ENCODE data around the gene DIABLO.
"Not testable (repeated sequence)": the region's sequence is repeated elsewhere in the genome, so short reads cannot be mapped to it uniquely, and the experiment has no call there.

The DIABLO gene

DNA sequence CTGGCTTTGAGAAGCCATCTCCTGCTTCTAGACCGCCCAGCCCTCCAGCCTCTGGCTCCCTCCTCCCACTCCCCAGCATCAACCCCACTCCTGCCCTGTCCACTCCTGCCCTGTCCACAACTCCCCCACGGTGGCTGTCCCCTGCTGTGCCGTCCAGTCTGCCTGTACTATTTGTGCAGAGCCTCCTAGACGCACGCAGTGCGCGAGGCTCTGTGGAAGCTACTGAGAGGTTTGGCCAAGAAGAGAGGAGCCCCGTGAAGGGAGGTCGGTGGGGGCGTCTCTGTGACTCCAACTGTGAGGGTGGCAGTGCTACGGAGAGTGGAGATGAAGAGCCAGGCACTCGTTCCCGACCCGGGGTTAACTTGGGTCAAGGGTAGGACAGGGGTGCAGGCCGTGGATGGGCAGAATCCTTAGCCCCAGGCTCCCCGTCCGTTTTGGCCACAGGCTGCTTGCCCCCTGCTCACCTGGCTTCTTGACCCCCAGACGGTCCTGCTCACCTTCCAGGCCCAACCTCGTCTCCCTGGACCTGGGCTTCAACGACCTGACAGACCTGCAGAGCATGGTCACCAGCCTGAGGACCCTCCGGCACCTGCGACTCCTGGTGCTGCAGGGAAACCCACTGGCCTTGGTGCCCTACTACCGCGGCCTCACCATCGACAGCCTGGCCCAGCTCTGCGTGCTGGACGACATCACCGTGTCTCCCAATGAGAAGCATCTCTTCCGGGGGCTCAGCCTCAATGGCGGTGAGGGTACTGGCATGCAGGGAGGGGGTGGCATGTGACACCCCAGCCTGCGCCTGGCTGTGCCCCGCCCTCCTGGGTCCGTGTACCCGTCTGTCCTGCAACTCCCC, 36.0 kb downstream of the DIABLO start:
- TF ChIP-seq POLR2AphosphoS5 (IDR thresholded peaks at IDR 0.05; ENCODE audit: borderline replicate concordance, low read depth, low read length) (no peak), FOXP2 (optimal IDR thresholded peaks at IDR 0.05; ENCODE audit: control extremely low read depth, extremely low read length, insufficient read depth) (no peak), EZH2 (IDR thresholded peaks at IDR 0.05) (no peak)
- H3K9me3 ChIP-seq (ENCODE audit: low read depth, low read length), result no peaks in the 10 kb centered on the region
- H3K4me3 ChIP-seq, result no peak overlapping the region
- H3K9ac ChIP-seq (ENCODE audit: insufficient read length), result no peak overlapping the region
- DNase-seq (ENCODE audit: low read depth, low spot score), result no peak
- H3K36me3 ChIP-seq (ENCODE audit: insufficient read depth, low read length), result no peaks in the 10 kb centered on the region
- no peak overlapping the region for H3K27ac ChIP-seq

DNA sequence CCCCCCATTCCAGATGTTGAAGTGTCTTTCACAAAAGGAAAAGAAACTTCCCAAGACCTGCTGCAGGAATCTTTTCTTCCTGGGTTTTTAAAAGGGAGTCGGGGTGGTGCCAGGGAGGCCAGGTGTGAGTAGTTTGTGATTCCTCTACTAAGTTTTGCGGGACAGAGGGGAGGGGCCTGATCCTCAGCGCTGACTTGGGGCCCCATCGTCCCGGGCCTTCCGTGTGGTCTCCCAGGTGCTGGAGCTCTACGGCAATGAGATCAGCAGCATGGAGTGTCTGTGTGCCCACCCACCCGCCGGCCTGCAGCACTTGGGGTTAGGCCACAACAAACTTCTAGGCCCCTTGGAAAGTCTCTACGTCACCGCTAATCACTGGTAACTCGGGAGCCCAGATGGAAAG, 38.4 kb downstream of the DIABLO start:
- no peak overlapping the region for H3K4me3 ChIP-seq
- TF ChIP-seq POLR2AphosphoS5 (IDR thresholded peaks at IDR 0.05; ENCODE audit: borderline replicate concordance, low read depth, low read length) (no peak), EZH2 (IDR thresholded peaks at IDR 0.05) (no peak)
- DNase-seq (ENCODE audit: low read depth, low spot score), result no peak
- no peaks in the 10 kb centered on the region for H3K9me3 ChIP-seq (ENCODE audit: low read depth, low read length)
- H3K9ac ChIP-seq (ENCODE audit: insufficient read length), result no peak overlapping the region
- H3K36me3 ChIP-seq (ENCODE audit: insufficient read depth, low read length), result no peaks in the 10 kb centered on the region
- no peak overlapping the region for H3K27ac ChIP-seq

DNA sequence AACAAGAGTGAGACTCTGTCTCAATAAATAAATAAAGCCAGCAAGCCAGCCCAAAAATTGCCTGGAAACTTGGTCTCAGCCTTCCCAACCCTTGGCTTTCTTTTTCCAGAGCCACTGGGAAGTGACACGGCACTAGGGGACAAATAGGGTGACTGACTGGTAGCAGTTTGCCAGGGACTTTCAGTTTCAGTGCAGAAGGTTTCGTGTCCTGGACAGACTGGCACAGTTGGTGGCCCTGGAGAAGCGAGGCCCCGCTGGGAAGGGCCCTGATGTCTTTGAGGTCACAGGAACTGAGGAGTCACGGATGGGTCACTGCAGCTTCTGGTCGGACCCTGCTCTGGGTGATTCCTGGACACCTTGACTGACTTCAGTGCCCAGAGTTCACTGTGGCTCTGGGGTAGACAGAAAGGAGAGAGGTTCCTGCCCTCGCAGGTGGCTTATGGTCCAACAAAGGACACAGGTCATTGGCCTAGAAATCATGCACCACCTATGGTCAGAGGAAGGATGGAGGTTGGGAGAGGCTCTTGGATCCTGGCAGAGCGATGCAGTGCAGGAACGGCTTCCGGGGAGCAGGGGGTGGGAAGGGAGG, 40.3 kb downstream of the DIABLO start:
- H3K36me3 ChIP-seq (ENCODE audit: insufficient read depth, low read length), result no peaks in the 10 kb centered on the region
- no peak for DNase-seq (ENCODE audit: low read depth, low spot score)
- no peaks in the 10 kb centered on the region for H3K9me3 ChIP-seq (ENCODE audit: low read depth, low read length)
- no peak overlapping the region for H3K9ac ChIP-seq (ENCODE audit: insufficient read length)
- H3K4me3 ChIP-seq, result no peak overlapping the region
- H3K27ac ChIP-seq, result no peak overlapping the region
- no peak for TF ChIP-seq EZH2 (IDR thresholded peaks at IDR 0.05)
- no peak for TF ChIP-seq POLR2AphosphoS5 (IDR thresholded peaks at IDR 0.05; ENCODE audit: borderline replicate concordance, low read depth, low read length)
- no peak for TF ChIP-seq FOXP2 (optimal IDR thresholded peaks at IDR 0.05; ENCODE audit: control extremely low read depth, extremely low read length, insufficient read depth)

DNA sequence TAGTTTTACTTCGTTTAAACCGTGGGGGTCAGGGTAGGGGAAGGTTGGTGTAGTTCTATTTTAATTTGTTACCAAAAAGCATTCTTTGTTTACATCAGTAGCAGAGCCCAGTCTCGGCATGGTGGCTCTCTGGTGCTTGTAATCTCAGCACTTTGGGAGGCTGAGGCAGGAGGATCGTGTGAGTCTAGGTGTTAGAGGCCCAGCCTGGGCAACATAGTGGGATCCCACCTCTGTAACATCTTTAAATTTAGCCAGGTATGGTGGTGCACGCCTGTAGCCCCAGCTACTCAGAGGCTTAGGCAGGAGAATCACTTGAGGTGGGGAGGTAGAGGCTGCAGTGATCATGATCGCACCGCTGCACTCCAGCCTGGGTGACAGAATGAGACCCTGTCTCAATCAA, 40.8 kb downstream of the DIABLO start:
- H3K4me3 ChIP-seq, result no peak overlapping the region
- DNase-seq (ENCODE audit: low read depth, low spot score), result no peak
- no peak overlapping the region for H3K9ac ChIP-seq (ENCODE audit: insufficient read length)
- no peak overlapping the region for H3K27ac ChIP-seq
- H3K9me3 ChIP-seq (ENCODE audit: low read depth, low read length), result no peaks in the 10 kb centered on the region
- no peak for TF ChIP-seq FOXP2 (optimal IDR thresholded peaks at IDR 0.05; ENCODE audit: control extremely low read depth, extremely low read length, insufficient read depth)
- no peak for TF ChIP-seq EZH2 (IDR thresholded peaks at IDR 0.05)
- TF ChIP-seq POLR2AphosphoS5 (IDR thresholded peaks at IDR 0.05; ENCODE audit: borderline replicate concordance, low read depth, low read length), result no peak
- H3K36me3 ChIP-seq (ENCODE audit: insufficient read depth, low read length), result no peaks in the 10 kb centered on the region

DNA sequence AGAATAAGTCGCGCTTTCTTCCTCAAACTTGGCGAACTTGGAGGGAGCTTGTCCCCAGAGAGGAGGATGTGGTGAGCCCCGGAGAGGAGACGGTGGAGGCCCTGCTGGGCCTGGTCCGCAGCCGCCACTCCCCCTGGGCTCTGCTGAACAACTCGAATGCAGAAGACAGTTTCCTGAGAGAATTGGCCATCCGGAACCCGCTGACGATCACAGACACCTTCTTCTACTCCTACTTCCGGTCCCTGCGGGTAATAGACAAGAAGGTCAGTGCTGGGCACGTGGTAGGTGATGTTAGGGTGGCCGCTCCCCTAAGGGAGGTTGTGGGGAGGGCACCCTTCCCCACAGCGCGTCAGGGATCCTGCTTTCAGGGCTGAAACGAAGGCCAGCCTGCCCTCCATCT, 41.3 kb downstream of the DIABLO start:
- Histone ChIP-seq H3K4me3 (no peak overlapping the region), H3K9ac (ENCODE audit: insufficient read length) (no peak overlapping the region), H3K9me3 (ENCODE audit: low read depth, low read length) (no peaks in the 10 kb centered on the region), H3K36me3 (ENCODE audit: insufficient read depth, low read length) (no peaks in the 10 kb centered on the region), H3K27ac (no peak overlapping the region)
- TF ChIP-seq POLR2AphosphoS5 (IDR thresholded peaks at IDR 0.05; ENCODE audit: borderline replicate concordance, low read depth, low read length) (no peak), FOXP2 (optimal IDR thresholded peaks at IDR 0.05; ENCODE audit: control extremely low read depth, extremely low read length, insufficient read depth) (no peak), EZH2 (IDR thresholded peaks at IDR 0.05) (no peak)
- no peak for DNase-seq (ENCODE audit: low read depth, low spot score)

DNA sequence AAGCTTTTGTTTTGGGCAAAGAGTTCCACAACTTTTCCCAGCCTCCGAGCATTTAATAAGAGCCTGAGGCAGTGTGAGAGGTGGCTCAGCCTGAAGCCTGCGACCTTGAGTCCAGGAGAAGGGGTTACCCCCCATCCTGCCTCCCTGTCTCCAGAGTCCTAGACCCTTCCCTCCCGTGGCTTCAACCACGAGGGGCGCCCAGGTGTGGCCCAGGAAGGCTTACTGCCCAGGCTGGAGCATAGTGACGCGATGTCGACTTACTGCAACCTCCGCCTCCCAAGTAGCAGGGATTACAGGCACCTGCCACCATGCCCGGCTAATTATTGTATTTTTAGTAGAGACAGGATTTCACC, 42.3 kb downstream of the DIABLO start:
- Histone ChIP-seq H3K27ac (no peak overlapping the region), H3K4me3 (no peak overlapping the region), H3K9ac (ENCODE audit: insufficient read length) (no peak overlapping the region), H3K36me3 (ENCODE audit: insufficient read depth, low read length) (no peaks in the 10 kb centered on the region), H3K9me3 (ENCODE audit: low read depth, low read length) (no peaks in the 10 kb centered on the region)
- TF ChIP-seq EZH2 (IDR thresholded peaks at IDR 0.05) (no peak), POLR2AphosphoS5 (IDR thresholded peaks at IDR 0.05; ENCODE audit: borderline replicate concordance, low read depth, low read length) (no peak), FOXP2 (optimal IDR thresholded peaks at IDR 0.05; ENCODE audit: control extremely low read depth, extremely low read length, insufficient read depth) (no peak)
- no peak for DNase-seq (ENCODE audit: low read depth, low spot score)

DNA sequence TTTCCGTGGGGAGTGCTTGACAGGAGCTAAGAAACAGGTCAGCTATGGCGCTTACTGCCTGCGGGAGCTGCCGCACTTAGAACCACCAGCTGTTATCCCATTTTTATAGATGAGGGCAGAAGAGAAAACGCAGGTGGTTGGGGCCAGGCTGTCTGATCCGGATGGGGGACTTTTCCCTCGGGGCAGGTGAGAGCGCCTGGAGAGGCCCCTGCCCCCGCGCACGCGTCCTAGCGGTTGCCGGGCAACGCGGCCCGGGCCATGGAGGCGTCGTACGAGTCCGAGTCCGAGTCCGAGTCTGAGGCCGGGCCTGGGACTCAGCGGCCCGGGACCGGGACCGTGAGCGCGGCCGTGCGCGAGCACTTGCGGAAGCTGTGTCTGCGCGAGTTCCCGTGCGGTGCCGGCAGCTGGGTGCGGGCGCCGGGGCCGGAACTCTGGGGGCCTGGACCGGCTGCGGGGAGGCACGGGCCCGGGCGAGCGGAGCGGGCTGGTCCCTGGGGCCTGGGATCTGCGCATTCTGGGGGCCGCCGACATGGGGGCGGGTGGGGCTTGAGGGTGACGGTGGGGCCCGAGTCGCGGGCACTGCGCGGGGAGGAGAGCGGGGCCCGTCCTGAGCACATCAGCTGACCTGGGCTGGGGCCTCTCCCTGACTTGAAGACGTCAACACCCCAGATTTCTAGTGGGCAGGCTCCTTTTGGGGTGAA, 42.8 kb downstream of the DIABLO start, which contains the start of gene LRRC43:
Gene LRRC43, plus strand, starts transcription at position 237 of the 701 bp plus-strand sequence. Its CDS starts 22 bp downstream, at position 259.
- no peak for DNase-seq (ENCODE audit: low read depth, low spot score)
- Histone ChIP-seq H3K4me3 (no peak within 1 kb of the TSS), H3K27ac (no peak within 1 kb of the TSS), H3K36me3 (ENCODE audit: insufficient read depth, low read length) (no peaks in the 10 kb centered on the region), H3K9ac (ENCODE audit: insufficient read length) (no peak within 1 kb of the TSS), H3K9me3 (ENCODE audit: low read depth, low read length) (no peaks in the 10 kb centered on the region)
- TF ChIP-seq POLR2AphosphoS5 (IDR thresholded peaks at IDR 0.05; ENCODE audit: borderline replicate concordance, low read depth, low read length), result no peak
- no peak for TF ChIP-seq EZH2 (IDR thresholded peaks at IDR 0.05)
- TF ChIP-seq FOXP2 (optimal IDR thresholded peaks at IDR 0.05; ENCODE audit: control extremely low read depth, extremely low read length, insufficient read depth), result no peak

DNA sequence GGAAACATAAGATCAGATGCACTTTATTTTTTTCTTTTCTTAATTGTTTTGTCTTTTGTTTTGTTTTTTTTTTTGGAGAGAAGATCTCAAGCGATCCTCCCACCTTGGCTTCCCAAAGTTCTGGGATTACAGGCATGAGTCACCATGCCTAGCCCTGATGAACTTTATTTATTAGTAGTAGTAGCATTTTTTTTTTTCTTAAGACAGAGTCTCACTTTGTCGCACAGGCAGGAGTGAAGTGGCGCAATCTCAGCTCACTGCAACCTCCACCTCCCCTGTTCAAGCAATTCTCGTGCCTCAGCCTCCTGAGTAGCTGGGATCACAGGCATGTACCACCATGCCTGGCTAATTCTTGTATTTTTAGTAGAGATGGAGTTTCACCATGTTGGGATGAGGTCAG, 49.4 kb downstream of the DIABLO start:
- not testable (repeated sequence) for H3K4me3 ChIP-seq; DNase-seq (ENCODE audit: low read depth, low spot score)

More for the DNA sequence above, 49.4 kb downstream of the DIABLO start:
- H3K36me3 ChIP-seq (ENCODE audit: insufficient read depth, low read length); H3K9ac ChIP-seq (ENCODE audit: insufficient read length); H3K9me3 ChIP-seq (ENCODE audit: low read depth, low read length); H3K27ac ChIP-seq: not testable (repeated sequence)

Measured in SK-N-MC (cell line).